Measurements from ENCODE around the gene EIF4EBP2. TPM values are rescaled to one million over a fixed set of nuclear protein-coding genes. Genes with fewer than 3 reads are reported as not detected.

The EIF4EBP2 gene
- polyA plus RNA-seq, 3 donors = 26.3 to 93.8 (median 73.4) TPM

- Mint-ChIP-seq H3K27ac (no peak overlapping the region), H3K4me3 (no peak overlapping the region), H3K27me3 (ENCODE audit: low read depth in 3 of 3) (peaks cover 0 to 16% (median 9%) of the 10 kb centered on the region in 3 donors), H3K9me3 (no peaks in the 10 kb centered on the region), H3K36me3 (no peaks in the 10 kb centered on the region), H3K4me1 (peaks cover 5% of the 10 kb centered on the region)
- no peak for DNase-seq
- Histone ChIP-seq H3K36me3 (replicated peaks in 1 of 2; ENCODE audit: control insufficient read depth in 1 of 2, insufficient read depth in 2 of 2, low read length in 2 of 2) (no peaks in the 10 kb centered on the region), H3K4me2 (replicated peaks; ENCODE audit: extremely low read depth, low read length, poor library complexity, severe bottlenecking) (no peak overlapping the region), H3K9me3 (replicated peaks in 1 of 2; ENCODE audit: control insufficient read depth in 1 of 2, insufficient read depth in 1 of 2, low read length in 2 of 2) (no peaks in the 10 kb centered on the region), H4K20me1 (ENCODE audit: insufficient read depth, low read length) (no peaks in the 10 kb centered on the region), H3K27me3 (ENCODE audit: control insufficient read depth in 2 of 2, insufficient read depth in 2 of 2, low read length in 2 of 2) (peaks cover 0 to 2% of the 10 kb centered on the region in 2 donors), H3K4me3 (replicated peaks in 1 of 3; ENCODE audit: low read depth in 2 of 3, low read length in 3 of 3) (no peak overlapping the region), H3K9ac (ENCODE audit: insufficient read depth, low read length, poor library complexity, severe bottlenecking) (no peak overlapping the region), H3K4me1 (ENCODE audit: control insufficient read depth in 1 of 2, insufficient read depth in 2 of 2, low read length in 2 of 2) (peaks cover 6 to 9% of the 10 kb centered on the region in 2 donors), H2AFZ (ENCODE audit: insufficient read depth, low read depth, low read length, poor library complexity, severe bottlenecking) (no peak overlapping the region), H3K79me2 (ENCODE audit: insufficient read depth, low read length) (no peaks in the 10 kb centered on the region), H3K27ac (ENCODE audit: low read depth in 1 of 2, low read length in 2 of 2) (no peak overlapping the region)
- no peak for TF ChIP-seq CTCF (IDR thresholded peaks at IDR 0.05)
- intact Hi-C loops (cut with micrococcal nuclease) = no loop called here
- WGBS (ENCODE audit: insufficient coverage) = 62% methylated on average over 4 of the region's 4 CpGs
Measured at GRCh38 chr10:70391654-70392053, 12.3 kb upstream of the EIF4EBP2 start.

- no peaks in the 10 kb centered on the region for H3K36me3 ChIP-seq (replicated peaks in 1 of 2; ENCODE audit: control insufficient read depth in 1 of 2, insufficient read depth in 2 of 2, low read length in 2 of 2)
- DNase-seq = no peak
- TF ChIP-seq CTCF (IDR thresholded peaks at IDR 0.05) = no peak
- H3K9ac ChIP-seq (ENCODE audit: insufficient read depth, low read length, poor library complexity, severe bottlenecking) = no peak overlapping the region
- no peak overlapping the region for H3K4me2 ChIP-seq (replicated peaks; ENCODE audit: extremely low read depth, low read length, poor library complexity, severe bottlenecking)
- Mint-ChIP-seq H3K4me1 (no peaks in the 10 kb centered on the region), H3K9me3 (no peaks in the 10 kb centered on the region), H3K4me3 (no peak overlapping the region), H3K27ac (peak overlapping the region in 1 of 7 donors; percentile 57), H3K27me3 (ENCODE audit: low read depth in 3 of 3) (peaks cover 1 to 12% (median 4%) of the 10 kb centered on the region in 3 donors), H3K36me3 (no peaks in the 10 kb centered on the region)
- intact Hi-C loops (cut with micrococcal nuclease) = no loop called here
- H3K4me1 ChIP-seq (ENCODE audit: control insufficient read depth in 1 of 2, insufficient read depth in 2 of 2, low read length in 2 of 2) = no peaks in the 10 kb centered on the region
- no peaks in the 10 kb centered on the region for H3K27me3 ChIP-seq (ENCODE audit: control insufficient read depth in 2 of 2, insufficient read depth in 2 of 2, low read length in 2 of 2)
- no peaks in the 10 kb centered on the region for H3K79me2 ChIP-seq (ENCODE audit: insufficient read depth, low read length)
- H2AFZ ChIP-seq (ENCODE audit: insufficient read depth, low read depth, low read length, poor library complexity, severe bottlenecking) = no peak overlapping the region
- no peak overlapping the region for H3K4me3 ChIP-seq (replicated peaks in 1 of 3; ENCODE audit: low read depth in 2 of 3, low read length in 3 of 3)
- no peaks in the 10 kb centered on the region for H3K9me3 ChIP-seq (replicated peaks in 1 of 2; ENCODE audit: control insufficient read depth in 1 of 2, insufficient read depth in 1 of 2, low read length in 2 of 2)
- H3K27ac ChIP-seq (ENCODE audit: low read depth in 1 of 2, low read length in 2 of 2) = no peak overlapping the region
- no peaks in the 10 kb centered on the region for H4K20me1 ChIP-seq (ENCODE audit: insufficient read depth, low read length)
- no CpG with 5 or more reads among the region's 1 CpG for WGBS (ENCODE audit: insufficient coverage)
Measured at GRCh38 chr10:70396140-70396539, 7.8 kb upstream of the EIF4EBP2 start.
